Activated CD4-positive, alpha-beta T cell treated with anti-CD3 and anti-CD28 coated beads, Interleukin-2, amount 10 ng/mL, durations not matched to agents 24 days and 14 days (primary cell): ENCODE measurements around the gene EXOC3L2. TPM values are rescaled to one million over a fixed set of nuclear protein-coding genes. Genes with fewer than 3 reads are reported as not detected.

ENCODE experiments used
- DNase-seq: peaks from one replicate; pipeline ENCODE4 v3.0.0; 2022
- H3K27ac Mint-ChIP-seq: one replicate; pipeline ENCODE4 v1.8.0; 2022; ENCODE audit warnings: mild to moderate bottlenecking, mixed read lengths
- H3K27me3 Mint-ChIP-seq: one replicate; pipeline ENCODE4 v1.8.0; 2022; ENCODE audit warnings: mixed read lengths
- H3K36me3 Mint-ChIP-seq: one replicate; pipeline ENCODE4 v1.8.0; 2022; ENCODE audit warnings: low read depth, mild to moderate bottlenecking, mixed read lengths
- H3K4me1 Mint-ChIP-seq: one replicate; pipeline ENCODE4 v1.8.0; 2021; ENCODE audit warnings: mixed read lengths
- H3K4me3 Mint-ChIP-seq: one replicate; pipeline ENCODE4 v1.8.0; 2022; ENCODE audit warnings: mild to moderate bottlenecking, moderate library complexity, mixed read lengths
- H3K9me3 Mint-ChIP-seq: one replicate; pipeline ENCODE4 v1.8.0; 2021; ENCODE audit warnings: mixed read lengths
- intact Hi-C: fragments of 100-400 bp; cut with micrococcal nuclease; formaldehyde crosslinking; loops from one replicate; pipeline ENCODE4 v1.15.1; 2023
- total RNA-seq: library from RNA; stranded (reverse); gene quantifications from 2 replicates; pipeline ENCODE4 v1.2.3, GENCODE V29; 2022

Gene EXOC3L2
- total RNA-seq, 1 donor from 2014 or later = not detected

DNA sequence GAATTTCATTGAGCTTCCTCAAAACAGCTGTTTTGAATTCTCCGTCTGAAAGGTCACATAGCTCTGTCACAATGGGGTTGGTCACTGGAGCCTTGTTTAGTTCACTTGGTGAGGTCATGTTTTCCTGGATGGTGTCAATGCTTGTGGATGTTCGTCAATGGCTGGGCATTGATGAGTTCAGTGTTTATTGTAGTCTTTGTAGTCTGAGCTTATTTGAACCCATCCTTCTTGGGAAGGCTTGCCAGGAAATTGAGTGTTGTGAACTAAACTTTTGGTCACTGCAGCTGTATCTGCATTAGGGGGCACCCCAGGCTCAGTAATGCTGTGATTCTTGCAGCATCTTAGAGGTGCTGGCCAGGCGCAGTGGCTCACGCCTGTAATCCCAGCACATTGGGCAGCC lies 44.6 kb downstream of the EXOC3L2 start:
- no peaks in the 10 kb centered on the region for H3K36me3 Mint-ChIP-seq

DNA sequence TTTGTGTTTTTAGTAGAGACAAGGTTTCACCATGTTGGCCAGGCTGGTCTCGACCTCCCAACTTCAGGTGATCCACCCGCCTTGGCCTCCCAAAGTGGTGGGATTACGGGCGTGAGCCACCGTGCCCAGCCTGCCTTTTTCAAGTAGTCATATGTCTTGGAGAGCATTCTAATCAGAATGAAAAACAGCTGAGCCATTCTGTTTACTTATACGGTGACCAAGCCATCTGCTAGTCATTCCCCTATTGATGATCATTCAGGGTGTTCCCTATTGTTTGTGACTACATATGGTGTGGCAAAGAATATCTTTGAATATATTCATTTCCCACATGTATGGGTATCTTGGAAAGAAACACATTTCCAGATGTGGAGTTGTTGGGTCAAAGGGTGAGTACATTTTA lies 49.4 kb downstream of the EXOC3L2 start:
- H3K27ac Mint-ChIP-seq = no peak overlapping the region
- H3K27me3 Mint-ChIP-seq = peaks cover 10% of the 10 kb centered on the region
- no peak overlapping the region for H3K4me3 Mint-ChIP-seq
- no peaks in the 10 kb centered on the region for H3K9me3 Mint-ChIP-seq
- DNase-seq = no peak
- no peaks in the 10 kb centered on the region for H3K36me3 Mint-ChIP-seq
- no peaks in the 10 kb centered on the region for H3K4me1 Mint-ChIP-seq
- intact Hi-C loops = no loop called here

More for the DNA sequence above, 44.6 kb downstream of the EXOC3L2 start:
- Mint-ChIP-seq H3K27me3 (peaks cover 7% of the 10 kb centered on the region), H3K4me1 (no peaks in the 10 kb centered on the region), H3K9me3 (no peaks in the 10 kb centered on the region), H3K4me3 (no peak overlapping the region), H3K27ac (no peak overlapping the region)
- intact Hi-C loops = no loop called here
- no peak for DNase-seq

- no peak for DNase-seq
- H3K27me3 Mint-ChIP-seq = peaks cover 7% of the 10 kb centered on the region
- H3K27ac Mint-ChIP-seq = no peak overlapping the region
- H3K9me3 Mint-ChIP-seq = no peaks in the 10 kb centered on the region
- no peaks in the 10 kb centered on the region for H3K36me3 Mint-ChIP-seq
- intact Hi-C loops = no loop called here
- H3K4me3 Mint-ChIP-seq = no peak overlapping the region
- H3K4me1 Mint-ChIP-seq = peaks cover 2% of the 10 kb centered on the region
Observed at GRCh38 chr19:45191375-45191774, 53.8 kb downstream of the EXOC3L2 start.

GRCh38 chr19:45189971-45190370 lies 55.2 kb downstream of the EXOC3L2 start:
- Mint-ChIP-seq H3K27me3 (peaks cover 7% of the 10 kb centered on the region), H3K4me3 (no peak overlapping the region), H3K9me3 (no peaks in the 10 kb centered on the region), H3K36me3 (no peaks in the 10 kb centered on the region), H3K4me1 (peaks cover 3% of the 10 kb centered on the region), H3K27ac (no peak overlapping the region)
- intact Hi-C loops = no loop called here
- no peak for DNase-seq

GRCh38 chr19:45187421-45188100 lies 57.6 kb downstream of the EXOC3L2 start:
- Mint-ChIP-seq H3K27ac (no peak overlapping the region), H3K27me3 (peaks cover 4% of the 10 kb centered on the region), H3K4me3 (no peak overlapping the region), H3K4me1 (peaks cover 8% of the 10 kb centered on the region), H3K36me3 (peaks cover 3% of the 10 kb centered on the region), H3K9me3 (no peaks in the 10 kb centered on the region)
- intact Hi-C loops = no loop called here
- DNase-seq = peak; percentile 75

DNA sequence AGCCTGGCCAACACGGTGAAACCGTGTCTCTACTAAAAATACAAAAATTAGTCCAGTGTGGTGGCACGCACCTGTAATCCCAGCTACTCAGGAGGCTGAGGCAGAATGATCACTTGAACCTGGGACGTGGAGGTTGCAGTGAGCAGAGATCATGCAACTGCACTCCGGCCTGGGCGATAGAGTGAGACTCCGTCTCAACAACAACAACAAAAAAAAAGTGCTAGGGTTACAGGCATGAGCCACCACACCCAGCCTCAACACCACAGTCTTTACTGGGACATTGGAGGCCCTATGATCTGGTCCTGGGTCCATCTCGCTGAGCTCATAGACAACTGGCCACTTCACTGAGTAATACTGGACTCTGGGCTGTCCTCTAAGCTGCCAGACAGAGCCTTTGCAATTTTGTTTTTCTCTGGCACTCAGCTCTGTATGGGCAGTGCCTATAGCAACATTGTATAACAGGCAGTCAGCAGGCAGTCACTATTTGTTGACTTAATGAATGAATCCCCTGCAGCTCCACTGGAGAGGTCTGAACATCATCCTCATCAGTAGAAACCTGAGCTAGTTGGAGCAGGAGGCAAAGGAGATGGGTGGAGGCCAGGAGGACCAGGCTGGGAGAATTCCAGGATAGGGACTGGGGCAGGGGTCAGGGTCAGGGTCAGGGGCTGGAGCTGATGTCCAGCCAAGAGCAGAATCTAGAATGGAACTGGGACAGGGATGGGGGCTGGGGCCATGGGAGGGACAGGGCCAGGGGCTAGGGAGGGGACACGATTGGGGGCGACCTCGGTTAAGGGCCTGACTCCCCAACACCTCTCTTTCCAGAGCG lies 58.5 kb downstream of the EXOC3L2 start:
- Mint-ChIP-seq H3K4me3 (no peak overlapping the region), H3K9me3 (no peaks in the 10 kb centered on the region), H3K27me3 (peaks cover 4% of the 10 kb centered on the region), H3K4me1 (peaks cover 8% of the 10 kb centered on the region), H3K27ac (no peak overlapping the region), H3K36me3 (peaks cover 4% of the 10 kb centered on the region)
- intact Hi-C loops = no loop called here
- no peak for DNase-seq

GRCh38 chr19:45184115-45184514 lies 61.1 kb downstream of the EXOC3L2 start:
- Mint-ChIP-seq H3K27ac (no peak overlapping the region), H3K27me3 (no peaks in the 10 kb centered on the region), H3K4me3 (no peak overlapping the region), H3K9me3 (no peaks in the 10 kb centered on the region), H3K4me1 (peaks cover 14% of the 10 kb centered on the region), H3K36me3 (peaks cover 14% of the 10 kb centered on the region)
- intact Hi-C loops = no loop called here
- DNase-seq = no peak

GRCh38 chr19:45182758-45183157 lies 62.4 kb downstream of the EXOC3L2 start:
- DNase-seq = no peak
- intact Hi-C loops = no loop called here
- no peaks in the 10 kb centered on the region for H3K27me3 Mint-ChIP-seq
- no peak overlapping the region for H3K4me3 Mint-ChIP-seq
- peaks cover 14% of the 10 kb centered on the region for H3K4me1 Mint-ChIP-seq
- H3K27ac Mint-ChIP-seq = no peak overlapping the region
- H3K9me3 Mint-ChIP-seq = no peaks in the 10 kb centered on the region
- peaks cover 14% of the 10 kb centered on the region for H3K36me3 Mint-ChIP-seq

GRCh38 chr19:45180936-45181335 lies 64.3 kb downstream of the EXOC3L2 start:
- H3K4me3 Mint-ChIP-seq = peak overlapping the region; percentile 79
- H3K27me3 Mint-ChIP-seq = no peaks in the 10 kb centered on the region
- peaks cover 14% of the 10 kb centered on the region for H3K36me3 Mint-ChIP-seq
- H3K9me3 Mint-ChIP-seq = no peaks in the 10 kb centered on the region
- no peak for DNase-seq
- H3K27ac Mint-ChIP-seq = peak overlapping the region; percentile 78
- intact Hi-C loops = no loop called here
- peaks cover 15% of the 10 kb centered on the region for H3K4me1 Mint-ChIP-seq

- Mint-ChIP-seq H3K4me1 (peaks cover 18% of the 10 kb centered on the region), H3K36me3 (peaks cover 14% of the 10 kb centered on the region), H3K27me3 (no peaks in the 10 kb centered on the region), H3K27ac (peak overlapping the region; percentile 65), H3K4me3 (peak overlapping the region; percentile 79), H3K9me3 (no peaks in the 10 kb centered on the region)
- intact Hi-C loops = loop anchor here (2.0 kb wide), 2 partner anchors 69 to 405 kb away; partner anchors contain the start of gene OPA3
- DNase-seq = no peak
Observed at GRCh38 chr19:45179892-45180370, 65.3 kb downstream of the EXOC3L2 start.

DNA sequence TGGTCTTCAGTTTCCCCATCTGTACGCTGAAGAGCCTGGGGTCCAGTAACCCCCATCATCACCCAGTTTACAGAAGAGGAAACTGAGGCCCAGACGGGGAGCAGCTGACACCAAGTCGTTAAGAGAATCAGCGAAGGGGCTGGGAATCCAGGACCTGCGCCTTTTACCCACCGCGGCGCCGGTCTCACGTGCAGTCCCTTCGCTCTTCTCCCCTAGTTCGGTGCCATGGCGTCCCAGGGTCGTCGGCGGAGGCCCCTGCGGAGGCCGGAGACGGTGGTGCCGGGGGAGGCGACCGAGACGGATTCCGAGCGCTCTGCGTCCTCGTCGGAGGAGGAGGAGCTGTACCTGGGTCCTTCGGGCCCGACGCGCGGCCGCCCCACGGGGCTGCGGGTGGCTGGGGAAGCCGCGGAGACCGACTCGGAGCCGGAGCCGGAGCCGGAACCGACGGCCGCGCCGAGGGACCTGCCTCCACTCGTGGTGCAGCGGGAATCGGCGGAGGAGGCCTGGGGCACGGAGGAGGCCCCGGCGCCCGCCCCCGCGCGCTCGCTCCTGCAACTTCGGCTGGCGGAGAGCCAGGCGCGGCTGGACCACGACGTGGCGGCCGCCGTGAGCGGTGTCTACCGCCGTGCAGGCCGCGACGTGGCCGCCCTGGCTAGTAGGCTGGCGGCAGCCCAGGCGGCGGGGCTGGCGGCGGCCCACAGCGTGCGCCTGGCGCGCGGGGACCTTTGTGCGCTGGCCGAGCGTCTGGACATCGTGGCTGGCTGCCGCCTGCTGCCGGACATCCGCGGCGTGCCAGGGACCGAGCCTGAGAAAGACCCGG lies 65.9 kb downstream of the EXOC3L2 start:
- Mint-ChIP-seq H3K9me3 (no peaks in the 10 kb centered on the region), H3K27ac (peak overlapping the region; percentile 93), H3K36me3 (peaks cover 14% of the 10 kb centered on the region), H3K4me3 (peak overlapping the region; percentile 88), H3K27me3 (no peaks in the 10 kb centered on the region), H3K4me1 (peaks cover 16% of the 10 kb centered on the region)
- intact Hi-C loops = loop anchor here (2.0 kb wide), 2 partner anchors 70 to 406 kb away; partner anchors contain the start of gene OPA3
- DNase-seq = peak; percentile 87

GRCh38 chr19:45178262-45179071 lies 66.7 kb downstream of the EXOC3L2 start, which contains the start of gene BLOC1S3:
Gene BLOC1S3 (plus strand): TSS chr19:45178784. CDS start chr19:45179297, 513 bp downstream.
- Mint-ChIP-seq H3K4me1 (peaks cover 20% of the 10 kb centered on the region), H3K4me3 (peak within 1 kb of the TSS; percentile 88), H3K36me3 (peaks cover 14% of the 10 kb centered on the region), H3K27me3 (no peaks in the 10 kb centered on the region), H3K9me3 (no peaks in the 10 kb centered on the region), H3K27ac (peak within 1 kb of the TSS; percentile 93)
- DNase-seq = peak; percentile 100
- intact Hi-C loops = loop anchor here (1.0 to 2.0 kb wide), 6 partner anchors 70 to 406 kb away; partner anchors contain the start of genes GEMIN7, OPA3, POLR1G and RELB
